Uterus (tissue), 4 donors: ENCODE data around the gene COL10A1. TPM values are rescaled to one million over a fixed set of nuclear protein-coding genes. Genes with fewer than 3 reads are reported as not detected.
A peak's percentile ranks its signal among the peaks of the same experiment; 100 is the strongest.

Experiments
- DNase-seq, 2 donors: peaks; one replicate each; pipeline ENCODE4 v3.0.0-alpha.2; 2019 to 2020
- H3K27ac ChIP-seq, 2 donors: fragments of 200-600 bp; sonication (generic); 1 replicate in 1 of 2; 2 replicates in 1 of 2; pipeline ENCODE4 v1.5.1; 2016 to 2018
- H3K27me3 ChIP-seq, 2 donors: fragments of 200-600 bp; sonication (generic); one replicate each; pipeline ENCODE4 v1.5.1; 2018 to 2019; ENCODE audit warnings: control low read depth in 1 of 2
- H3K36me3 ChIP-seq, 2 donors: fragments of 200-600 bp; sonication (generic); one replicate each; pipeline ENCODE4 v1.5.1; 2019; ENCODE audit warnings: control low read depth in 1 of 2
- H3K4me1 ChIP-seq, 2 donors: fragments of 200-600 bp; sonication (generic); one replicate each; pipeline ENCODE4 v1.5.1; 2018 to 2019; ENCODE audit warnings: control low read depth in 1 of 2
- H3K4me3 ChIP-seq, 2 donors: fragments of 200-600 bp; sonication (generic); 1 replicate in 1 of 2; 2 replicates in 1 of 2; pipeline ENCODE4 v1.5.1; 2018 to 2019; ENCODE audit warnings: mild to moderate bottlenecking in 1 of 2
- H3K9me3 ChIP-seq, 2 donors: fragments of 200-600 bp; sonication (generic); one replicate each; pipeline ENCODE4 v1.5.1; 2019; ENCODE audit warnings: control low read depth in 1 of 2
- CTCF ChIP-seq, 4 experiments: fragments of 200-600 bp in 2 of 4; fragments of 450-650 bp in 2 of 4; sonication (generic) in 2 of 4; IDR thresholded peaks; one replicate each; pipeline ENCODE4 v1.5.1; 2016 to 2019; ENCODE audit warnings: antibody characterized with exemption in 4 of 4, mild to moderate bottlenecking in 2 of 4, moderate library complexity in 1 of 4
- POLR2A ChIP-seq, 2 donors: fragments of 450-650 bp; IDR thresholded peaks; one replicate each; pipeline ENCODE4 v1.6.1; 2016; ENCODE audit warnings: antibody characterized with exemption in 2 of 2, mild to moderate bottlenecking in 1 of 2, moderate library complexity in 1 of 2
- intact Hi-C: fragments of 100-400 bp; cut with DNase I; formaldehyde crosslinking; loops from one replicate; pipeline ENCODE4 v1.15.1; 2023; ENCODE audit warnings: low total_unique reads
- total RNA-seq, 4 donors: library from RNA; depleted of rRNA in 3 of 4; stranded (reverse); fragments of >200 nt in 3 of 4; gene quantifications; one replicate each; pipeline versions ENCODE4 v1.1.0 to v1.2.4, GENCODE V29; 2014 to 2023
- donor health status: DM: yes; HTN: yes; CAD: no.

Gene COL10A1
- total RNA-seq, 4 donors from 2014 or later: 0.07 TPM; not detected in 3

GRCh38 chr6:116102873-116103272, 23.1 kb downstream of the COL10A1 start:
- H3K27me3 ChIP-seq: no peaks in the 10 kb centered on the region
- no peak for DNase-seq
- intact Hi-C loops: no loop called here
- no peaks in the 10 kb centered on the region for H3K9me3 ChIP-seq
- H3K36me3 ChIP-seq: no peaks in the 10 kb centered on the region
- no peak for TF ChIP-seq POLR2A (IDR thresholded peaks at IDR 0.05)
- TF ChIP-seq CTCF (IDR thresholded peaks at IDR 0.05): no peak
- H3K4me3 ChIP-seq: no peak overlapping the region
- H3K4me1 ChIP-seq: no peaks in the 10 kb centered on the region
- H3K27ac ChIP-seq: no peak overlapping the region

- no peaks in the 10 kb centered on the region for H3K4me1 ChIP-seq
- H3K4me3 ChIP-seq: peak overlapping the region; percentile 60 to 84
- no peaks in the 10 kb centered on the region for H3K36me3 ChIP-seq
- no peak for TF ChIP-seq CTCF (IDR thresholded peaks at IDR 0.05)
- TF ChIP-seq POLR2A (IDR thresholded peaks at IDR 0.05): no peak
- H3K27ac ChIP-seq: peak overlapping the region; percentile 86 to 96
- H3K9me3 ChIP-seq: no peaks in the 10 kb centered on the region
- no peaks in the 10 kb centered on the region for H3K27me3 ChIP-seq
- no peak for DNase-seq
- intact Hi-C loops: no loop called here
Observed at GRCh38 chr6:116101790-116102189, 24.1 kb downstream of the COL10A1 start.

GRCh38 chr6:116101302-116101718, 24.6 kb downstream of the COL10A1 start:
- intact Hi-C loops: no loop called here

GRCh38 chr6:116100419-116101301, 25.3 kb downstream of the COL10A1 start, which contains the start of gene NT5DC1:
TSS of gene NT5DC1 (plus strand) at chr6:116100853. CDS start at chr6:116100931, 78 bp downstream.
- H3K4me1 ChIP-seq: no peaks in the 10 kb centered on the region
- intact Hi-C loops: no loop called here

More at GRCh38 chr6:116101302-116101718, 24.6 kb downstream of the COL10A1 start:
- Histone ChIP-seq H3K4me1 (no peaks in the 10 kb centered on the region), H3K27me3 (no peaks in the 10 kb centered on the region), H3K4me3 (peak overlapping the region; percentile 60 to 84), H3K36me3 (no peaks in the 10 kb centered on the region), H3K9me3 (no peaks in the 10 kb centered on the region), H3K27ac (peak overlapping the region; percentile 86 to 96)
- no peak for DNase-seq
- no peak for TF ChIP-seq CTCF (IDR thresholded peaks at IDR 0.05)
- no peak for TF ChIP-seq POLR2A (IDR thresholded peaks at IDR 0.05)

More at GRCh38 chr6:116100419-116101301, 25.3 kb downstream of the COL10A1 start, which contains the start of gene NT5DC1:
- TF ChIP-seq POLR2A (IDR thresholded peaks at IDR 0.05) (peak in 1 of 2 donors; percentile 72), CTCF (IDR thresholded peaks at IDR 0.05) (peak in 3 of 4 experiments; percentile 23 to 47 (median 41))
- DNase-seq: peak; percentile 75 to 79
- H3K27ac ChIP-seq: peak within 1 kb of the TSS; percentile 86 to 96
- H3K27me3 ChIP-seq: no peaks in the 10 kb centered on the region
- H3K4me3 ChIP-seq: peak within 1 kb of the TSS; percentile 60 to 84
- H3K9me3 ChIP-seq: no peaks in the 10 kb centered on the region
- H3K36me3 ChIP-seq: no peaks in the 10 kb centered on the region
